Activated CD8-positive, alpha-beta memory T cell treated with anti-CD3 and anti-CD28 coated beads, Interleukin-2, amount 50 U/mL, for 4 hours (primary cell): ENCODE results near the gene KLHL11.

Experiments
- DNase-seq: peaks from one replicate; pipeline ENCODE4 v3.0.0-alpha.2; 2020

The KLHL11 gene, protein sequence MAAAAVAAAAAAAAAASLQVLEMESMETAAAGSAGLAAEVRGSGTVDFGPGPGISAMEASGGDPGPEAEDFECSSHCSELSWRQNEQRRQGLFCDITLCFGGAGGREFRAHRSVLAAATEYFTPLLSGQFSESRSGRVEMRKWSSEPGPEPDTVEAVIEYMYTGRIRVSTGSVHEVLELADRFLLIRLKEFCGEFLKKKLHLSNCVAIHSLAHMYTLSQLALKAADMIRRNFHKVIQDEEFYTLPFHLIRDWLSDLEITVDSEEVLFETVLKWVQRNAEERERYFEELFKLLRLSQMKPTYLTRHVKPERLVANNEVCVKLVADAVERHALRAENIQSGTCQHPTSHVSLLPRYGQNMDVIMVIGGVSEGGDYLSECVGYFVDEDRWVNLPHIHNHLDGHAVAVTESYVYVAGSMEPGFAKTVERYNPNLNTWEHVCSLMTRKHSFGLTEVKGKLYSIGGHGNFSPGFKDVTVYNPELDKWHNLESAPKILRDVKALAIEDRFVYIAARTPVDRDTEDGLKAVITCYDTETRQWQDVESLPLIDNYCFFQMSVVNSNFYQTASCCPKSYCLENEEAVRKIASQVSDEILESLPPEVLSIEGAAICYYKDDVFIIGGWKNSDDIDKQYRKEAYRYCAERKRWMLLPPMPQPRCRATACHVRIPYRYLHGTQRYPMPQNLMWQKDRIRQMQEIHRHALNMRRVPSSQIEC

DNA sequence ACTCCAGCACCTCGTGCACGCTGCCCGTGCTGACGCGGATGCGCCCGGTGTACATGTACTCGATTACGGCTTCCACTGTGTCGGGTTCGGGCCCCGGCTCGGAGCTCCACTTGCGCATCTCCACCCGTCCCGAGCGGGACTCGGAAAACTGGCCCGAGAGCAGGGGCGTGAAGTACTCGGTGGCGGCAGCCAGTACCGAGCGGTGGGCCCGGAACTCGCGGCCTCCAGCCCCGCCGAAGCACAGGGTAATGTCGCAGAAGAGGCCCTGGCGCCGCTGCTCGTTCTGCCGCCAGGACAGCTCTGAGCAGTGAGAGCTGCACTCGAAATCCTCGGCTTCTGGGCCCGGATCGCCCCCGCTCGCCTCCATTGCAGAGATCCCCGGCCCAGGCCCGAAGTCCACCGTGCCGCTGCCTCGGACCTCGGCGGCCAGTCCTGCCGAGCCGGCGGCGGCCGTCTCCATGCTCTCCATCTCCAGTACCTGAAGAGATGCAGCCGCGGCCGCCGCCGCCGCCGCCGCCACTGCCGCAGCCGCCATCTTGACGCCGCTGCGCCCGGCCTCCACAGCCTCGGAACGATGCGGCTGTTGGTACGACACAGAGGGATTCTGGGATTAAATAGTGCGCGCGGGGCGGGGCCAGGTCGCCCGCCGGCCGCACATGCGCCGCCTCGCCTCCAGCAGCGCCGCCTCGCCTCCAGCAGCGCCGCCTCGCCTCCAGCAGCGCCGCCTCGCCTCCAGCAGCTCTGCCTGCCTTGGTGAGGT lies at the start of gene KLHL11:
TSS of gene KLHL11 (minus strand) at position 588 of the 760 bp plus-strand sequence. CDS start at position 535, 53 bp downstream.
- peak; percentile 87 for DNase-seq

DNA sequence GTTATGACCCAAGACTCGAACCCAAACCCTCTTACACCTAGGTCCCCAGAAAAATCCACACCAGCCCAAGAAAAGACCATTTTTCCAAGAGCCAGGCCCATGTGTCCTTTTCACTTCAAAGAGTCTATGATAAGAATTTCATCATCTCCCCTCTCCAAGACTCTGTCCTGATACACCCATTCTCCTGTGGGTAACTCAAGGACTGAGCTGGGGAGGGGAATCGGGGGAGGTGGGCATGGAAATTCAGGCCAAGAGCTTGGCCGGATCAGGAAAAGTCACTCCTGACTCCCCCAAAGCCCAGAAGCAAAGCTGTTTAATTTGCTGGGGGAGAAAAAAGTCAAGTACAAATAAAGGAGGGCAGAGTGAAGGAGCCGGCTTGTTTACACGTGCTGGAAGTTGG lies 49.8 kb upstream of the KLHL11 start:
- no peak for DNase-seq

DNA sequence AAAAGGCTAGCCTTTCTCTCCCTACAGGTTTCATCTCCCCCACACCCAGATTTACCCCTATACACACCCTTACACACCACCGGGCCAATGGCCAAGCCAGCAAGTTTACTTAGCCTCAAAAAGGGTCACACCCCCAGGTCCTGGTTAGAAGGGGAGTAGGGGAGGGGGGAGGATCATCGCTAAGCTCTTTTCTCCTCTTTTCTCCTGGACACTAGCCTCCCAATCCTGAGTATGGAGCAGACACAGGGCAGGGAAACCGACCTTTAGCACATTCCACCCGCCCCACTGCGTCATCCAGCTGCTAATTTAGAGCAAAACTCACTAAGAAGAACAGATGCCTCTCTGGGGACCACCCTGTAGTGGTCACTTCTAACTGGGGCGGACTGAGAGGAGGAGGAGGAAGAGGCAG lies 49.1 kb upstream of the KLHL11 start:
- DNase-seq: no peak

DNA sequence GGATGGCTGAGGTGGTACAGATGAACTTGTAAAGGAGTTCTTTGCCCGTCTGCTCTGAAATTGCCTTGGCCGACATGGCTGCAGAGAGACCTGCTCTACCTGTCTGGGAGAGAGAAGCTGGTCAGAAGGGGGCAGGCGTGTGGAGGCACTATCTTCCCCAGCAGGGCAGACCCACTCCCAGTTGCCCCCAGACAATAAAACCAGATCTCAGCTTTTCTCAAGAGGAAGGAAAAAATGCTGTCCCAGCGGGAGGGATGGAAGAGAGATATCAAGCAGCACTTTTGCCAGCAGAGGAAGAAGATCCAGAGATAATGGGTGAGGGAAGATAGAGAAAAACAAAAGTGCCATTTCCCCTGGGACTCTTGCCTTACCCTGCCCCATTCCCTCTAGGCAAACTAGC lies 48.6 kb upstream of the KLHL11 start:
- no peak for DNase-seq

DNA sequence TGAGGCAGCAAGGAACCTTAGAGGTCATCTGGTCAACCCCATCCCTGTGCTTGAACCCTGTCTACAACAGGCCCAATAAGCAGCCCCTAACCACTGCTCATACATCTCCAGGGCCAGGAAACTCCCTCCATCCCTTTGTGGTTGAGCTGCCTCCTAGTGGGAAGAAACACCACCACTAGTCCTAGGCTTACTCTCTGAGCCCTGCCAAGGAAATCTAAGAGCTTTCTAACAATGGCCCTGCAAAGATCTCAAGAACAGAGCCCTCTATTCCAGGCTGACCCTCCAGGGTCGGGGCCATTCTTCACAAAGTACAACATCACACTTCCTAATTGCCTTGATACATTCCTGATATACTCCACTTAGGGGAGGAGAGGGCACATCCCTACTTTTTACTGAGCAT lies 47.7 kb upstream of the KLHL11 start:
- DNase-seq: no peak

DNA sequence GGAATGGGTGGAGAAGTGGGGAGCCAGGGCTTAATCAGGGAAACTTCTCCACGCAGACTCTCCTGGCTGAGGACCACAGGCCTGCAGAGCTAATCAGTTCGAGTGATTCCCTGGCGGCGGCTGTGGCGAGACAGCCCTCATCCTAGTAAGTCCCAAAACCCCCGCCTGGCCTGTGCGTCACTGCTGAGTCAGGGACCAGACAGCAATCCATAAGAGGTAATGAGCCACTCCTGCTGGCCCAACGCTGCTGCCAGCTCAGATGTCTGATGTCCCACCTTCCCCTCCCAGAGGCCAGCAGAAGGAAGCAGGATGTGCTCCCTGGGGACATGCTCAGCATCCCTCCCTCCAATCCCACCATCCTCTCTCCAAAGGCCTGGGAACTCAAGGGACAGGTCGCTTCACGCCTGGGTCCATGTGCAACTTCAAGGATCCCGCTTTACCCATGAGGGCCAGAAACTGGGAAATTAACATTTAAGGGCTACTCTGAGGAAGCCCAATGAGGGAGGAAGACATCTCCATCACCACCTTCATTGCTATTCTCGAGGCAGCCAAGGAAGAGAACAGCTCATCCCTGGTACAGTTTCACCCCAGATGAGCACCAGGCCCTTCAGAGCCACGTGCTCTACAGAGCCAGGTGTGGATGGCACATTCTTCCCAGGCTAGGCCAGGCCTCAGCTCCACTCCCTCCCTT lies 45.6 kb upstream of the KLHL11 start:
- no peak for DNase-seq

DNA sequence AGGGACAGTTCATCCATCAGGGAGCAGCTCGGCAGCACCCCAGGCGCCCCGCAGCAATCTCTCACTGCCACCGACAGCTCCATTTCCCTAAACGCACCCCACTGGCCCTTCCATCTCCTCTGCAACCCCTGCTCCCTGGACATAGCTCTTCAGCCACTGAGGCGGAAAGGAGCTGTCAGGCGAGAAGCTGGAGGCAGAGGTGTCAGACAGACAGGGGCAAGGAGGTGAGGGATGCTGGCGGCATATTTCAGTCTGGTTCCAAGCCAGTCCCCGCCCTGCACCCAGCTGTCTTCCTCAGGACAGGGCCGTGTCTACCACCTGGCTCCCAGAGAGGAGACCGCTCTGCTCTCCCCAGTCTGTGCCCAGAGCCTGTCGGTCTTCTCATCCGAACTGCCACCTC lies 43.9 kb upstream of the KLHL11 start:
- no peak for DNase-seq

DNA sequence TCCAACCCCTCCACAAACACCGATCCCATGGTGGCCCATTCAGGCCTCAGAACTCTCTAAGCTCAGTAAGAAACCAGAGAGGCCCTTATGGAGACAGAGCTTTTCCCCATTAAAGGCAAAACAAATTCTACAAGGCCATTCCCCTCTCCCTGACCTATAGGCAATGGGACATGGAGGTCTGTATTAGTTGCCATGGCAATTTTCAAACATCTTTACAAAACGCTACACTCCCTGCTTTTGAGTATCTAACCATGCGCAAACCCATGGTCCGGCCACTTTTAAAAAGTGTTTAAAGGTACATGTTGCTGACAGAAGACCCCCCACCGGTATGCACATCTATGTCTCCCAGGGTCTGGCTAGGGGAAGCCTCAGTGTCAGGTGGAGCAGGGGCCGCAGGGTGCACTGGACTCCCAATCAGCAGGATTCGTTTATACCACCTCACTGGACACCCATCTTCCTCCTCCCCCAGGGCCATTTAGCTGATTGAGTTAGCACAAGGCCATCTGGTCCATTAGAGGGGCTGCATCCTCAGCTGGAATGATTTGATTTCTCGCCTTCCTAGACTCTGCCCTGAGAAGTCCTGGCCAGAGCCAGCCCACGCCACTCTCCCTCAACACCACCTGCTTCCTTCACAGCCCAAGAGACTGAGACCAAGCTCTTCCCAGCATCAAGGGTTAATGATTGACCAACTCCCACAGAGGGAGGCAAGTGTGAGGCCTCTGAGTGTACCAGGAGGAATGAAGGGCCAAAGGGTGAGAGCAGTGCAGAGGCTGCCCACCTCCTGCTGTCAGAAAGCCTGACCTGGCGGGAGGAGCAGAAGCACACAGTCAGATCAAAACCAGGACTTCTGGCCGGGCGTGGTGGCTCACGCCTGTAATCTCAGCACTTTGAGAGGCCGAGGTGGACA lies 42.7 kb upstream of the KLHL11 start:
- no peak for DNase-seq

DNA sequence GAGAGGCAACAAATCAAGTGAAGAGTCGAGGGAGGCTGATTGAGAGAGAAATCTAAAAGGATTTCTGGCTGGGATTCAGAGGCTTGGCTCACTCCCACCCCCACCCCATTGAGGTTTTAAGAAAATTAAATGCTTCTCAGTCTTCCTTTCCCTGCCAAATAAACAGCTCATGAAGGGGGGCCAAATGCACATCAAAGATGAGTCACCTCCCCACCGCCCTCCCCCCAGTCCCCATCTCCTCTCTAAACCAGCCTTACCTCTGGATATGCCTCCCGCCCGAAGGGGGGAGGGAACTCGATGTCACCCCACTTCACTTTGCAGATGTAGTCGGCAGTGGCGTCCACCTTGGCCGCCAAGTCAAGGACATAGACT lies 41.9 kb upstream of the KLHL11 start:
- no peak for DNase-seq

DNA sequence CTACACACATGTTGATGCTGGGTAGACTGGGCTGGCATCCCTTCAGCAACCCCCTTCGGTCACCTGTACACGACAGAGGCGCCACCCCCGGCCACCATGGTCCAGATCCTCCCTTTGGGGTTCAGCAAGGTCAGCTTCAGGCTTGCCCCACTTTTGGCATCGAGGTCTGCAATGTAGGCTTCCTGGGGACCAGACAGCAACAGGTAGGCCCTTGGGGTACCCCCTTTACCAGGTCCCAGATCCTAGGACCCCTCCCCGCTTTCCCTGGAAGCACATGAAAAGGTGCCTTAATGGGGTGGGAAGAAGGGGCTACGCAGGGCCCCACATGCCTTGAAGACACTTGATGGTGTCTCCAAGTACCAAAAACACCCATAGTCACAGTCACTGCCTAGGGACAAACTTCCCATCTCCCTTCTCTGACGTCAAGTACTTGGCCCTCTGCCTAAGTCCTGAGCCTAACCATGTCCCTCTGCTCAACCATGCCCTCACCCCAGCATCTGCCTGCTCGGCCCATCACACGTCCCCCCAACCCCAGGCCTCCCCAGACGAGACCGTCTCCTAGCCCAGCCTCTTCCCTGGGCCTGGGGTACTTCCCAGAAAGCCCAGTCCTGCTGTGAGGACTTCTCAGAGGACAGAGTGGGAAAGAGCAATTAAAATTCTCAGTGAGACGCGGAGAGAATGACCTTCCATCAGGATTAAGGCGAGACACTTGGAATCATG lies 41.4 kb upstream of the KLHL11 start:
- DNase-seq: no peak

DNA sequence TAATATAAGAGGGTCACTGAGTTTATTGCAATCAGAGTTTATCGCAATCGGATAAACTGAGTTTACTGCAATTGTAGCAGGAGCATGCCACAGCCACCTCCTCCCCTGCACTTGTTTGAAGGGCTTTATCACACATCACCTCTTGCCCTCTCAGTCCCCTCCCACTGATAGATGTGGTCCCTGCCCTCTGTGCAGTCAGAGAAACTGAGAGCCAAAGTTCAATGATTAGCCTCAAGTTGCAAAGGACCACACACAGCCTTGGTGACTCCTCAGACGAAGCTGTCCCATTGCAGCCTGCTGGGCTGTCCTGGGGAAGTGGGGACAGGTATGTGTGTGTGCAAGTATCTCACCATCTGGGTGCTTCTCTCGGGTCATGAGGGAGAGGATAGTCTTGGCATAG lies 39.9 kb upstream of the KLHL11 start:
- DNase-seq: no peak

DNA sequence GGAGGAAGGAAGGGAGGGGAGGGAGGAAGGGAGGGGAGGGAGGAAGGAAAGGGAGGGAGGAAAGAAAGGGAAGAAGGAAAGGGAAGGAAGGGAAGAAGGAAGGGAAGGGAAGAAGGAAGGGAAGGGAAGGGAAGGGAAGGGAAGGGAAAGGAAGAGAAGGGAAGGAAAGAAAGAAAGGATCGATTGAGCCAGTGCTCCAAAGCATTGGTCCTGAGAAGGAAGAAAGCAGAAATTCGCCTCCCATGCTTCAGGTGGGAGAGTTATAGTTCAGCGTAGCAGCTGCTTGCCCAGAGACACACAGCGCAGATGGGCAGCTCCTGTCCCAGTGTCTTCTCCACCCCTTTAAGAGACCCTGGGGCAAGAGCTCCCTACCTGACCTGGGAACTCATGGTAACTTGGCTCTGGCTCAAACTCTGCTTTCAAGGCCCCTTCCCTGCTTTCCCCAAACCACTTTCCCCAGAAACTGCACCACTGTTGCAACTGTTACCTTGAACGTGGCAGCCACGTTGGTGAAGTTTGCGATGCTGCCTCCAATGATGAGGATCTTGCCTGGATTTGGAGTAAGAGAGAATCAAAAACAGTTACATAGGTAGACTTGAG lies 39.1 kb upstream of the KLHL11 start:
- DNase-seq: no peak

DNA sequence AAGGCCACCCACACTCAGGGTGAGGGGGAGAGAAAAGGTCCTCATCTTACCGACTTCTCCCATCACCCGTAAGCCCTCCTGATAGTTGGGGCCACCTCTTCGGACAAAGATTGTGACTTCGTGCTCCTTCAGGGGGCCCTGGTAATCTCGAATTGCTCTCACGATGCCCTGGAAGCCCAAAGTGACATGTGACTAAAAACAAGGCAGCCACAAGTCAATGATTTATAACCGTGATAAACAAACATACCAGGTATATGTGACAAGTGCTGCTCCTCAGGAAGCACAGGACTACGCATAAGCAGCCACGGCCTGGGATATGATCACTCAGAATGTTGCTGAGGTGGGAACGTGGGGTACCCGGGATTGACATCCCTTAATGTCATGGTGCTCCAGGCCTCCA lies 36.4 kb upstream of the KLHL11 start:
- DNase-seq: no peak

DNA sequence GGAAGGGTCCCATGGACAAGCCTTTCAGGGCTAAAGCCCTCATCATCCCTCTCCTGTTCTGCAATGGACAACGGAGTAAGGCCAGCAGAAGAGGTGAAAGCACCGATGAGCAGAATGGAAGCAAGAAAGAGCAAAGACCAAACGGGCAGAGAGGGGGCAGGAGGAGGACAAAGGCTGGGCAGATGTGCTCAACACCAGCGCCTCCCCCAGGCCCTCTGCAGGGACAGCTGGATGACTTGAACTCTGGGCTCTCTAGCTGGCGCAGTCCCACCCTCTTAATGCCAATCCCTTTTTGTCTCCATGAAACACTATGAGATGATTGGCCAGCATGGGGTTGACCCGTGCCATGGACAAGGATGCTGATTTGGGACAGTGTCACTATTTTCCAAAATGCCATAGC lies 31.5 kb upstream of the KLHL11 start:
- DNase-seq: no peak

DNA sequence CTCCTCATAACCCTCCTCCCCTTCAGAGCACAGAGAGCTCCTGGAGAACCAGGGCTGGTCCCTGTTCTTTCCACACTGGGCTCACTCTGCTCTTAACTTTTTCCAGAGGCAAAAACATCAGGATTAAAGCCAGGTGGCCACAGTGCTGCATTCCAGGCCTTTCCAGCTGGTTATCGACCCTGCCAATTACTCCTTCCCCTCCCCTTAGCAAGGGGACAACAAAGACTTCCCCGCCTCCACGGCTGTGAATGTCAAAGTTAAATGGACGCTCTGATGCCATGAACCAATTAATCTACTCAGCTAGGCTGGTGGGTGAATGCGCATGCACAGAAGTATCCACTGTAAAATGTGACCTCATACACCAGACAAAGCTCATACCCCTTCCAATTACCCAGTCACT lies 30.4 kb upstream of the KLHL11 start:
- no peak for DNase-seq

DNA sequence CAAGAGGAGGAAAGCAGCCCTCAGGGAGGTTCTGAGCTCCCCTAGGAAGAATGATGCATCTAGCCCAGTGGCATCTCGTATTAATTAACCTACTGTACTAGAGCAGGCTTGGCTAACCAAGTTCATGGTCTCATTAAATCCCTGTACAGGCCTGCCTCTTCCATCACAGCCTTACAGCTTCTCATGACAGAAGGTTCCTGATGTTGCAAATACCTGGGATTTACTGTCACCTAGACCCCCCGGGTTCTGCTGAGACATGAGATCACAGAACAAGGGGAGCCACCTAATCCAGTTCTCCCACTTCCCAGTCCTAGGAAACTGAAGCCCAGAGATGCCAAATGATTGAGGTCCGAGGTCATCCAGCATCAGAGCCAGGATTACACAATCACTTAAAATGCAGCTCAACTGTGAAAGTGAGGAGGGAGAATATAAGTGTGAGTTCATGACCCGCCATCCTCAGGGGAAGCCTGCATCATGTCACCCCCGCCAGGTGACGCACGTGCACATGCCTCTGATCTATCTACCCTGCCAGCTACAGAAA lies 29.6 kb upstream of the KLHL11 start:
- no peak for DNase-seq

DNA sequence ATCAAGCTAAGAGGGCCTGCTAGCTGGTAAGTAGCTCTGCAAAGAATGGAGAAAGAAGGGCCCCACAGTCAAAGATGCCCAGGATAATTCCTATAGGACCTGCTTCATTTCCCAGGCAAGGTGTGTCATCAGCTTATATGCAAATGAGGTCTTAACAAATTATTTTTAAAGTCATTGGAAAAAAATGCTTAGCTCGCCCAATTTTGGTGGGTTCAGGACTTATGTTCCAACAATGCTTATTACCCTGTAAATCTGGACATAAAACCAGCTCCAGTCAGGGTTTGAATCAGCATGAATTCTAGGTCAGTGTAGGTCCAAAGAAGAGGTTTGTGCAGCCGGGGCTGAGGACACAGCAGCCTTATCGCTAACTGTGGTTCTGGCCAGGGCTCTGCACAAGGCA lies 28.2 kb upstream of the KLHL11 start:
- no peak for DNase-seq

DNA sequence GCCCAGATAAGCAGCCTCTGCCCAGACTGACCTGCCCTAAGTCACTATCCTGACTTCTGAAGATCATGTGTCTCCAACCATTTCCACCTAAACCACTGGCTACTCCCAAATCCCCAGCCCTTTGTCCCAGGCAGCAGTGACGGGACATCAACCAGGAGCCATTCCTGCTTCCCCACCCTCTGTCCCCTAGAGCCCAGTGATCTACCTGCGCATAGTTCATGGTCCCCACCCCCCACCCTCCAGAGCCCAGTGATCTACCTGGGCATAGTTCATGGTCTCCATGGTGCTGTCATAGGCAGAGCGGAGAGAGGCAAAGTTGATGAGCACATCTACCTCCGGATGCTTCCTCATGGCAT lies 26.8 kb upstream of the KLHL11 start:
- DNase-seq: no peak

DNA sequence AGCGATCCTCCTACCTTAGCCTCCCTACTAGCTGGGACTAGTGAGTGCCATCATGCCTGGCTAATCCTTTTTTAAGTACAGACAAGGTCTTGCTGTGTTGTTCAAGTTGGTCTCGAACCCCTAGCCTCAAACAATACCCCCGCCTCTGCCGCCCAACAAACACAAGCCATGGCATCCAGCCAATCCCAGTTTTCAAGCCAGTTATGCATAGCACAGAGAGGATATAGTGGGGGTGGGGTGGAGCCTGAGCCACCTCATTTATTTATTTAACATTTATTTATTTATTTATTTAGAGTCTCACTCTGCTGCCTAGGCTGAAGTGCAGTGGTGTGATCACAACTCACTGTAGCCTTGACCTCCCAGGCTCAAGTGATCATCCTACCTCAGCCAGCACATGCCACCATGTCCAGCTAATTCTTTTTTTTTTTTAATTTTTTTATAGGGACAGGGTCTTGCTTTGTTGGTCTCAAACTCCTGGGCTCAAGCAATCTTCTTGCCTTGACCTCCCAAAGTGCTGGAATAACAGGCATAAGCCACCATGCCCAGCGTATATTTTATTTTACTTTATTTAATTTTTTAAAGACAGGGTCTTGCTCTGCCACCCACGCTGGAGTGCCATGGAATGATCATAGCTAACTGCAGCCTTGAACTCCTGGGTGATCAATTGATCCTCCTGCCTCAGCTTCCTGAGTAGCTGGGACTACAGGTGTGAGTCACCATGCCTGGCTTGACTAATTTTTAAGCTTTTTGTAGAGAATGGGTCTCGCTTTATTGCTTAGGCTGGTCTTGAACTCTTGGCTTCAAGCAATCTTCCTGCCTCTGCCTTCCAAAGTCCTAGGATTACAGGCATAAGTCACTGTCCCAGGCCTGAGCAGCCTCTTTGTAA lies 26.2 kb upstream of the KLHL11 start:
- no peak for DNase-seq
